22Rv1 (cell line): Measurements from ENCODE around the gene BTBD10.

Experiments used
- H3K27ac ChIP-seq: fragments of 450-650 bp; 2 replicates; pipeline ENCODE4 v1.5.1; 2017
- ZFX ChIP-seq: fragments of 450-650 bp; IDR thresholded peaks from 2 replicates; pipeline ENCODE4 v1.6.1; 2017; ENCODE audit warnings: antibody characterized with exemption, borderline replicate concordance
- TF ChIP-seq, protein P1 (sequence below): fragments of 450-650 bp; IDR thresholded peaks from 2 replicates; pipeline ENCODE4 v1.5.1; 2017; ENCODE audit warnings: mild to moderate bottlenecking

Gene BTBD10

DNA sequence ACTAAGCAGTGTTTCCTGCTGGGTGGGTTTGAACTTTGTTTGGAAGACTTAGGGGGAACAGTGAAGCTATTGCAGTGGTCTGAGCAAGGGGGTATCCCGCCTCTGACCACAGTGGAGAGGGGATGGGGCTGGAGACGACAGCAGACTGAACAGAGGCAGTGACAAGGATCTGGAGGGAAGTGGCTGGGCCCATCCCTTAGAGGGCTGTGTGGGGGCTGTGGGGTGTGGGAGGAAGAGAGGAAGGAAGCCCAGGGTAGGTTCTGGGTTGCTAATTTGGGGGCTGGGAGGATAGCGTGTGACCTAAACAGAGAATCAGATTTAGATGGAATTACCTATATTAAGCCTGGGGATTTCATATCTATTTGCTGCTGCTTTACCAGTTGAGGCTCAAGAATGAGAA, 114.7 kb downstream of the BTBD10 start:
- TF ChIP-seq, protein P1, sequence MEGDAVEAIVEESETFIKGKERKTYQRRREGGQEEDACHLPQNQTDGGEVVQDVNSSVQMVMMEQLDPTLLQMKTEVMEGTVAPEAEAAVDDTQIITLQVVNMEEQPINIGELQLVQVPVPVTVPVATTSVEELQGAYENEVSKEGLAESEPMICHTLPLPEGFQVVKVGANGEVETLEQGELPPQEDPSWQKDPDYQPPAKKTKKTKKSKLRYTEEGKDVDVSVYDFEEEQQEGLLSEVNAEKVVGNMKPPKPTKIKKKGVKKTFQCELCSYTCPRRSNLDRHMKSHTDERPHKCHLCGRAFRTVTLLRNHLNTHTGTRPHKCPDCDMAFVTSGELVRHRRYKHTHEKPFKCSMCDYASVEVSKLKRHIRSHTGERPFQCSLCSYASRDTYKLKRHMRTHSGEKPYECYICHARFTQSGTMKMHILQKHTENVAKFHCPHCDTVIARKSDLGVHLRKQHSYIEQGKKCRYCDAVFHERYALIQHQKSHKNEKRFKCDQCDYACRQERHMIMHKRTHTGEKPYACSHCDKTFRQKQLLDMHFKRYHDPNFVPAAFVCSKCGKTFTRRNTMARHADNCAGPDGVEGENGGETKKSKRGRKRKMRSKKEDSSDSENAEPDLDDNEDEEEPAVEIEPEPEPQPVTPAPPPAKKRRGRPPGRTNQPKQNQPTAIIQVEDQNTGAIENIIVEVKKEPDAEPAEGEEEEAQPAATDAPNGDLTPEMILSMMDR: no peak
- no peak for TF ChIP-seq ZFX
- H3K27ac ChIP-seq: no peak overlapping the region

DNA sequence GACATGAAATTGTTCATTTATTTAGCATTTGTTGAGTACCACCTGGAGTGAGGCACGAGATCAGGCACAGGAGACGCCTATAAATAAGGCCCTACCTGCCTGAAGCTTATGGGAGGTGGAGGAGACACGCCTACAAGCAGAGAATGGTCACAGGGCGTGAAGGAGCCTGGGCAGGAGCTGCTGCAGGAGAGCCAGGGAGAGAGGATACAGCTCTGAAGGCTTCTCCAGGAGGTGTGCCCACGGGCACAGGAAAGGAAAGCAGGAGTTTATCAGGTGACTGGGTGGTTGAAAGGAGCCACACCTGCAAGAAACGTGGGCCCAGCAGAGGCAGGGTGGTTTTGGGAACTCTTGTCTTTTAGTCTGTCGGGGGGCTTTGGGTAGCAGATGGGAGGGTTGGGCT, 115.1 kb downstream of the BTBD10 start:
- no peak overlapping the region for H3K27ac ChIP-seq
- no peak for TF ChIP-seq ZFX
- TF ChIP-seq, protein P1: no peak

GRCh38 chr11:13346470-13346869, 116.6 kb downstream of the BTBD10 start:
- no peak overlapping the region for H3K27ac ChIP-seq
- TF ChIP-seq ZFX: no peak
- TF ChIP-seq, protein P1: no peak

DNA sequence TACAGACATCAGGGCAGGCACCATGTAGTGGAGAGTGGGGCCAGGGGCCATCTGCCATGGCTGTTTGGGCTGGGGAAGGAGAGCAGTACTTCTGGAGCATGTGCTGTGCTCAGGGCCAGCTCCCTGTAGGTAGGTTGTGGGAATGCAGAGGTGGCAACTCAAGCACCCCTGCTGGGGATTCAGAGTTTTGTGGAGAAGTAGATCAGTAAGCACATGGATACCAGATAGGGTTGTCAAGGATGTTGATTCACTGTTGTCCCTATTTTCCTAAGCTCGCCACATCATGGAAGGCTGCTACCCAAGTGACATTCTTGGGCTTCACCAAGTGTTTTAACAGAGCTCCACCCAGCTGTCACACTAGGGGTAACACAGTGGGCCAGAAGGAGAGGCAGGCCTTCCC, 118.2 kb downstream of the BTBD10 start:
- H3K27ac ChIP-seq: no peak overlapping the region
- no peak for TF ChIP-seq ZFX
- TF ChIP-seq, protein P1: no peak

DNA sequence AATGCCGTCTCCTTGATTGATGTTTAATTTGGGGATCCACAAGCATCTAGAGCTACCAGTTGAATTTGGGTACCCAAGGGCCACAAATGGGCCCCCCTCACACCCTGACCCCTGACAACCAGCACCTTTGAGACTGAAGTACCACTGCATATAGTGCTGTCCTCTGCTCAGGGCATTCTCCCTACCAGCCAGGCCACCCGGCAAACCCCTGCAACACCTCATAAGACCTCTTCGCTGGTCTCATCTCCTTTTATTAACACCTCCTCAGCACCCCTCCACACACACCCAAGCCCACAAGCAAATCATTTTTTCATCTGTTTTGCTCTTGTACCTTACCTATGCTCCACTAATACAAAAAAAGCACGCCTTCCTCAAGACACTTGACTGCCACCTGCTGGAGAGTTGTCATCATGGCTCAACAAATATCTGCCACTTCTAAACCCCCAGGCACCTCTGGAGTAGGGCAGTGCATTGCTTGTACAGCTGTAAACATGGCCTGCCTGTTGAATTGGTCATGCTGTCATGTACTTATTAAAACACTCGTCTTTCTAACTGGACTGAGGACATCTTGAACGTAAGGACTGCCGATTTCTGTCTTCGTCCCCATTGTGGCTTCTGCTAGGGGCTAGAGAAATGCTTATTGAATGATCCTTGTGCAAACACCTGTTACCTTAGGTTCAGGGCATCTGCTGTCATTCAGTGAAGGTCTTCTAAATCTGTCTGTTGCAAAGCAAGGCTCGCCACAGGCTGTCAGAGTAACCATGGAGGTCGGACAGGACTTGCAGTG, 118.9 kb downstream of the BTBD10 start:
- TF ChIP-seq, protein P1: peak; percentile 86
- TF ChIP-seq ZFX: no peak
- no peak overlapping the region for H3K27ac ChIP-seq

DNA sequence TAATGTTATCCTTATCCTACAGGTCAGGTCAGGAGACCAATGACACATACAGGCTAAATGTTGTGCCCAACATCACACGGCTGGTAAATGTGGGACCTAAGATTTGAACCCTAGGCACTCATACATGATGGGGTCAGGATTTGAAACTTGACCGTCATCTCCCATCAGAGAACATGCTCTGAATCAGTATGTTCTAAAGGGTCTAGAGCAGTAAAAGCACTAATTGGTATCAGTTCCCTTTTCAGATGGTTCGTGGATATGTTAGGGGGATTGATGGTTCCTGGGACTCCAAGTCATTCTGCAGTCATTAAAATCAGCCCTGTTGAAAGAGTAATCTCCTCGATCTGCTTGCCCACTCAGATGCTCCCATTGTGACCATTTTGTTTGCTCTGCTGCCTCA, 120.0 kb downstream of the BTBD10 start:
- no peak overlapping the region for H3K27ac ChIP-seq
- TF ChIP-seq ZFX: no peak
- TF ChIP-seq, protein P1: no peak

DNA sequence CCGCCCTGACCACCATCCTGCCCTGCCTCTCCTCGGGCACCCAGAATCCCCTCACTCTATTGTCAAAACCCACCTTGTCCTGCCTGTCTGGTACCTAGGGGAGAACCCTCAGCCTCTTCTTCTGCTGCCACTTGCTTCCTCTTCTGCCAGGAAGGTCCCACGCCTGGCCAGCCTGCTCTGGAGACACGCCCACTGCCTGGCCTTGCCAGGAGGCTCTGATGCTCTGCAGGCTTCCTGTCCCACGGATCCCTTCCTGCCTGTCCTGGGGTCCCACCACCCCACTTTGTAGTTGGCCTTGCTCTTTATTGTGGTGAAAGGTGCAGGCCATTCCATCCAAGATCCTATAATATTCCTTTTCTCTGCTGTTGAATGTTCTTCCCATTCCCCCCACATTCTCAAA, 122.0 kb downstream of the BTBD10 start:
- TF ChIP-seq, protein P1: no peak
- no peak for TF ChIP-seq ZFX
- H3K27ac ChIP-seq: no peak overlapping the region
